ENCODE data around the gene MMAA.
"Not testable (repeated sequence)": the region's sequence is repeated elsewhere in the genome, so short reads cannot be mapped to it uniquely, and the experiment has no call there.

The MMAA gene

GRCh38 chr4:145635630-145636029 is 16.4 kb downstream of the MMAA start:
- no peak for DNase-seq

GRCh38 chr4:145639186-145639698 is 20.1 kb downstream of the MMAA start:
- no peak for DNase-seq

GRCh38 chr4:145640236-145640635 is 21.1 kb downstream of the MMAA start:
- not testable (repeated sequence) for DNase-seq

- DNase-seq = no peak
Observed at GRCh38 chr4:145643295-145643694, 24.1 kb downstream of the MMAA start.

GRCh38 chr4:145644699-145645098 is 25.5 kb downstream of the MMAA start:
- DNase-seq = no peak

GRCh38 chr4:145656156-145656555 is 37.0 kb downstream of the MMAA start:
- no peak for DNase-seq

- DNase-seq = no peak
Observed at GRCh38 chr4:145660064-145660463, 40.9 kb downstream of the MMAA start.

GRCh38 chr4:145663194-145663593 is 44.0 kb downstream of the MMAA start:
- no peak for DNase-seq

GRCh38 chr4:145665773-145666172 is 46.6 kb downstream of the MMAA start:
- DNase-seq = no peak

- no peak for DNase-seq
Observed at GRCh38 chr4:145670422-145670821, 51.2 kb downstream of the MMAA start.

- no peak for DNase-seq
Observed at GRCh38 chr4:145679520-145679919, 60.3 kb downstream of the MMAA start.

GRCh38 chr4:145679991-145680455 is 60.8 kb downstream of the MMAA start, which contains the start of gene C4orf51:
Gene C4orf51 (plus strand): TSS chr4:145680146. CDS start chr4:145680204, 58 bp downstream.
- DNase-seq = no peak

GRCh38 chr4:145680902-145681301 is 61.7 kb downstream of the MMAA start:
- DNase-seq = no peak

GRCh38 chr4:145681518-145681917 is 62.3 kb downstream of the MMAA start:
- no peak for DNase-seq

- DNase-seq = no peak
Observed at GRCh38 chr4:145681956-145682355, 62.8 kb downstream of the MMAA start.

GRCh38 chr4:145686991-145687390 is 67.8 kb downstream of the MMAA start:
- DNase-seq = no peak

- DNase-seq = no peak
Observed at GRCh38 chr4:145690610-145691009, 71.4 kb downstream of the MMAA start.

- not testable (repeated sequence) for DNase-seq
Observed at GRCh38 chr4:145691416-145691815, 72.2 kb downstream of the MMAA start.

- DNase-seq = no peak
Observed at GRCh38 chr4:145694929-145695328, 75.7 kb downstream of the MMAA start.

GRCh38 chr4:145697332-145697731 is 78.1 kb downstream of the MMAA start:
- DNase-seq = no peak

- no peak for DNase-seq
Observed at GRCh38 chr4:145698507-145698906, 79.3 kb downstream of the MMAA start.

- no peak for DNase-seq
Observed at GRCh38 chr4:145703850-145704497, 84.8 kb downstream of the MMAA start.

- no peak for DNase-seq
Observed at GRCh38 chr4:145709336-145709735, 90.2 kb downstream of the MMAA start.
